Mesendoderm (in vitro differentiated cells): ENCODE results near the gene CTTNBP2.

Experiments
- DNase-seq: peaks from one replicate; pipeline ENCODE4 v3.0.0; 2013
- H2AK5ac ChIP-seq: 2 replicates; pipeline ENCODE4 v1.6.1; 2013; ENCODE audit warnings: low read length, inconsistent platforms
- H2BK120ac ChIP-seq: 2 replicates; pipeline ENCODE4 v1.6.1; 2013; ENCODE audit warnings: low read depth, mild to moderate bottlenecking, low read length, moderate library complexity, mixed read lengths
- H2BK15ac ChIP-seq: replicated peaks from 2 replicates; pipeline ENCODE4 v1.6.1; 2013; ENCODE audit warnings: low read depth, mild to moderate bottlenecking, moderate library complexity
- H2BK5ac ChIP-seq: 2 replicates; pipeline ENCODE4 v1.6.1; 2013; ENCODE audit warnings: low read length, inconsistent platforms
- H3K18ac ChIP-seq: 2 replicates; pipeline ENCODE4 v1.6.1; 2013; ENCODE audit warnings: mild to moderate bottlenecking, low read length, mixed read lengths
- H3K23ac ChIP-seq: one replicate; pipeline ENCODE4 v1.6.1; 2013; ENCODE audit warnings: low read length
- H3K27ac ChIP-seq: 2 replicates; pipeline ENCODE4 v1.5.1; 2013; ENCODE audit warnings: low read depth, mild to moderate bottlenecking, inconsistent platforms, low read length, moderate library complexity
- H3K27me3 ChIP-seq: 2 replicates; pipeline ENCODE4 v1.6.1; 2013; ENCODE audit warnings: low read length, control low read depth, mild to moderate bottlenecking, inconsistent platforms; ENCODE audit not compliant: insufficient read depth, poor library complexity
- H3K36me3 ChIP-seq: 2 replicates; pipeline ENCODE4 v1.6.1; 2013; ENCODE audit warnings: low read length, inconsistent platforms; ENCODE audit not compliant: control insufficient read depth, insufficient read depth
- H3K4ac ChIP-seq: one replicate; pipeline ENCODE4 v1.6.1; 2013; ENCODE audit warnings: low read depth, mild to moderate bottlenecking, low read length, moderate library complexity
- H3K4me1 ChIP-seq: 2 replicates; pipeline ENCODE4 v1.6.1; 2013; ENCODE audit warnings: low read depth, low read length, inconsistent platforms; ENCODE audit not compliant: control insufficient read depth
- H3K4me2 ChIP-seq: 2 replicates; pipeline ENCODE4 v1.6.1; 2013; ENCODE audit warnings: low read length
- H3K4me3 ChIP-seq: 2 replicates; pipeline ENCODE4 v1.5.1; 2013; ENCODE audit warnings: mild to moderate bottlenecking, low read length
- H3K56ac ChIP-seq: one replicate; pipeline ENCODE4 v1.6.1; 2013; ENCODE audit warnings: low read length
- H3K79me1 ChIP-seq: 2 replicates; pipeline ENCODE4 v1.6.1; 2013; ENCODE audit warnings: low read length, inconsistent platforms
- H3K79me2 ChIP-seq: 2 replicates; pipeline ENCODE4 v1.6.1; 2013; ENCODE audit warnings: mild to moderate bottlenecking, low read length; ENCODE audit not compliant: control insufficient read depth, insufficient read depth
- H3K9ac ChIP-seq: 2 replicates; pipeline ENCODE4 v1.6.1; 2013; ENCODE audit warnings: low read length, inconsistent platforms
- H4K5ac ChIP-seq: one replicate; pipeline ENCODE4 v1.6.1; 2013; ENCODE audit warnings: low read length
- H4K8ac ChIP-seq: one replicate; pipeline ENCODE4 v1.6.1; 2013; ENCODE audit warnings: low read depth, mild to moderate bottlenecking, control low read depth, low read length, moderate library complexity
- WGBS: extraction: QIAGEN DNeasy Blood & Tissue Kit; methylation state at CpG from one replicate; pipeline ENCODE4 v1.1.7; 2013; ENCODE audit warnings: low lambda C conversion rate, missing lambda C conversion rate; ENCODE audit not compliant: insufficient coverage; ENCODE audit errors: extremely low coverage; 5-methylcytosine and 5-hydroxymethylcytosine counted together

The CTTNBP2 gene

GRCh38 chr7:117902314-117902889 is 29.2 kb upstream of the CTTNBP2 start:
- H3K36me3 ChIP-seq, result no peaks in the 10 kb centered on the region
- no peak overlapping the region for H3K4me3 ChIP-seq
- no peak overlapping the region for H3K4me2 ChIP-seq
- H3K56ac ChIP-seq, result no peak overlapping the region
- WGBS, result no CpG with 5 or more reads among the region's 5 CpGs
- H2AK5ac ChIP-seq, result no peak overlapping the region
- no peak overlapping the region for H3K23ac ChIP-seq
- H3K4me1 ChIP-seq, result peaks cover 2% of the 10 kb centered on the region
- no peak for DNase-seq
- no peak overlapping the region for H2BK5ac ChIP-seq
- no peak overlapping the region for H3K18ac ChIP-seq
- no peak overlapping the region for H3K4ac ChIP-seq
- H3K9ac ChIP-seq, result no peak overlapping the region
- H4K5ac ChIP-seq, result no peak overlapping the region
- H3K79me1 ChIP-seq, result no peaks in the 10 kb centered on the region
- H3K27ac ChIP-seq, result no peak overlapping the region
- H3K79me2 ChIP-seq, result no peaks in the 10 kb centered on the region
- no peak overlapping the region for H4K8ac ChIP-seq
- H2BK120ac ChIP-seq, result no peak overlapping the region
- H3K27me3 ChIP-seq, result no peaks in the 10 kb centered on the region
- no peak overlapping the region for H2BK15ac ChIP-seq

GRCh38 chr7:117901089-117901797 is 28.0 kb upstream of the CTTNBP2 start:
- Histone ChIP-seq H3K4me1 (no peaks in the 10 kb centered on the region), H3K9ac (no peak overlapping the region), H4K5ac (no peak overlapping the region), H3K4ac (no peak overlapping the region), H2AK5ac (no peak overlapping the region), H2BK5ac (no peak overlapping the region), H3K23ac (no peak overlapping the region), H3K27me3 (no peaks in the 10 kb centered on the region), H3K18ac (no peak overlapping the region), H3K4me3 (no peak overlapping the region), H3K56ac (no peak overlapping the region), H3K4me2 (no peak overlapping the region), H2BK15ac (no peak overlapping the region), H3K27ac (no peak overlapping the region), H2BK120ac (no peak overlapping the region), H3K79me1 (no peaks in the 10 kb centered on the region), H3K36me3 (no peaks in the 10 kb centered on the region), H3K79me2 (no peaks in the 10 kb centered on the region), H4K8ac (no peak overlapping the region)
- no CpG with 5 or more reads among the region's 5 CpGs for WGBS
- no peak for DNase-seq

DNA sequence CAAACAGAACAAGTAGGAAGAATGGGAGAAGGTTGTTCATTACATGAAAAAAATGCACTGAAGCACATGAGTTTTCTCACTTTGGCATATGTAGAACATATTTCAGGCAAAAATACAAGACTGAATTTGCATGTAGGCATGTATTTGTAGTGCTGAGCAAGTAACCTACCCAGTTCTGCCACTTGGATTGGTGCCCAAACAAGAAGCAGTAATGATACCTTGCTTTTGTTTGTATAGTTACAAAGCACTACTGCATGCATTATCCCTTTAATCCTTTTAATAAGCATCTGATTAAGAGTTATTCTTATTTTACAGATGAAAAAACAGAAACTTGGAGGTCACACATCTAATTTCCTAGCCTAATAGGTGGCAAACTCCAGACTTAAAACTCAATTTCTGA is 23.1 kb upstream of the CTTNBP2 start:
- Histone ChIP-seq H2AK5ac (no peak overlapping the region), H3K36me3 (no peaks in the 10 kb centered on the region), H3K4me3 (no peak overlapping the region), H4K5ac (no peak overlapping the region), H3K56ac (no peak overlapping the region), H2BK5ac (no peak overlapping the region), H3K18ac (no peak overlapping the region), H3K4me1 (no peaks in the 10 kb centered on the region), H3K4ac (no peak overlapping the region), H2BK120ac (no peak overlapping the region), H3K79me2 (no peaks in the 10 kb centered on the region), H3K23ac (no peak overlapping the region), H3K9ac (no peak overlapping the region), H3K27ac (no peak overlapping the region), H3K79me1 (no peaks in the 10 kb centered on the region), H3K4me2 (no peak overlapping the region), H3K27me3 (no peaks in the 10 kb centered on the region), H4K8ac (no peak overlapping the region), H2BK15ac (no peak overlapping the region)
- no peak for DNase-seq

DNA sequence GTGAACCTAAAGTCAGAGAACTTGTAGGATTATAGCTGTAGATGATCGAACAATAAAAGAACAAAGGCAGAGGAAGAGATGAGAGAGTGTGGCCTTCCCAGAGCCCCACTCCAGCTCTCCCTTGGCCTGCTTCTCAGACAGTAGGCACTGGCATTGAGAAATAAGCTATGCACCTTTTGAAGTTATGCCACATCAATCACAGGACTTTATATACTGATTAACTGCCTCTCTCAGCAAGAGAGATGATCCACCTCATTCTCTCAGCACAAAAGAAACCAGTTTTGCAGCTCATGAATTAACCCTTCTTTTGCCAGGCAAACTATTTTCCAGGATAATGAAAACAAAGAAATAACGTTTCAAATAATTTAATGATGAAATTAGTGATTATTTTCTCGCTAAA is 22.0 kb upstream of the CTTNBP2 start:
- Histone ChIP-seq H2BK120ac (no peak overlapping the region), H3K4me3 (no peak overlapping the region), H3K4me2 (no peak overlapping the region), H3K36me3 (no peaks in the 10 kb centered on the region), H3K9ac (no peak overlapping the region), H3K27ac (no peak overlapping the region), H3K79me2 (no peaks in the 10 kb centered on the region), H3K18ac (no peak overlapping the region), H3K79me1 (no peaks in the 10 kb centered on the region), H2AK5ac (no peak overlapping the region), H4K5ac (no peak overlapping the region), H2BK5ac (no peak overlapping the region), H2BK15ac (no peak overlapping the region), H3K4ac (no peak overlapping the region), H3K23ac (no peak overlapping the region), H4K8ac (no peak overlapping the region), H3K56ac (no peak overlapping the region), H3K4me1 (no peaks in the 10 kb centered on the region), H3K27me3 (no peaks in the 10 kb centered on the region)
- WGBS, result no CpG with 5 or more reads among the region's 3 CpGs
- no peak for DNase-seq

DNA sequence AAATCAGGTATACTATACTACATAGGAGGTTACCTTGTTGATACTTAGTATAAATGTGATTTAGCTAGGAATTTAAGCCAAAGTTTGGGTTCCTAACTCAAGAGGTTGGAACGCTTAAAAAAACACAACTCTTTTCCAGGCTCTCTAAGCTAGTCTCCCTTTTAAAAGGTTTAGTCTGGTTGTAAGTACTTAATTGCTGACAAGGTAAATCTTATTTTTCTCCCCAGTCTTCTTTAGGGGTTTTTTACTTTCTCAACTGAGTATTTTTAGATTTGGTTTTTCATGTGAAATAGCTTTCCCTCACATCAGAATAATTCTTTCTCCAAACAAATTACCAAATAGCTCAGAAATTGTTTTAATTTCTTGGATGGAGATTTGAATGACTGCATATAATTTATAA is 20.8 kb upstream of the CTTNBP2 start:
- H3K9ac ChIP-seq, result no peak overlapping the region
- H3K4me1 ChIP-seq, result no peaks in the 10 kb centered on the region
- H2AK5ac ChIP-seq, result no peak overlapping the region
- H3K4me2 ChIP-seq, result no peak overlapping the region
- H4K5ac ChIP-seq, result no peak overlapping the region
- no peak overlapping the region for H3K18ac ChIP-seq
- H3K4ac ChIP-seq, result no peak overlapping the region
- DNase-seq, result no peak
- no CpG with 5 or more reads among the region's 1 CpG for WGBS
- H2BK5ac ChIP-seq, result no peak overlapping the region
- no peak overlapping the region for H3K27ac ChIP-seq
- H3K23ac ChIP-seq, result no peak overlapping the region
- H3K4me3 ChIP-seq, result no peak overlapping the region
- H3K36me3 ChIP-seq, result no peaks in the 10 kb centered on the region
- H3K27me3 ChIP-seq, result no peaks in the 10 kb centered on the region
- H2BK120ac ChIP-seq, result no peak overlapping the region
- H3K56ac ChIP-seq, result no peak overlapping the region
- H3K79me1 ChIP-seq, result no peaks in the 10 kb centered on the region
- no peak overlapping the region for H4K8ac ChIP-seq
- H2BK15ac ChIP-seq, result no peak overlapping the region
- no peaks in the 10 kb centered on the region for H3K79me2 ChIP-seq

- H3K79me1 ChIP-seq, result no peaks in the 10 kb centered on the region
- no peaks in the 10 kb centered on the region for H3K27me3 ChIP-seq
- H4K5ac ChIP-seq, result no peak overlapping the region
- H3K56ac ChIP-seq, result no peak overlapping the region
- no peaks in the 10 kb centered on the region for H3K79me2 ChIP-seq
- H3K23ac ChIP-seq, result no peak overlapping the region
- no peak overlapping the region for H3K4me3 ChIP-seq
- no peak overlapping the region for H2AK5ac ChIP-seq
- H4K8ac ChIP-seq, result no peak overlapping the region
- H2BK15ac ChIP-seq, result no peak overlapping the region
- no CpG with 5 or more reads among the region's 2 CpGs for WGBS
- no peak overlapping the region for H3K4me2 ChIP-seq
- H3K36me3 ChIP-seq, result no peaks in the 10 kb centered on the region
- no peak for DNase-seq
- H2BK5ac ChIP-seq, result no peak overlapping the region
- no peak overlapping the region for H3K27ac ChIP-seq
- no peak overlapping the region for H3K4ac ChIP-seq
- H3K18ac ChIP-seq, result no peak overlapping the region
- no peaks in the 10 kb centered on the region for H3K4me1 ChIP-seq
- no peak overlapping the region for H3K9ac ChIP-seq
- no peak overlapping the region for H2BK120ac ChIP-seq
Measured at GRCh38 chr7:117892821-117893220, 19.6 kb upstream of the CTTNBP2 start.
